RCC 7860 (cell line): Measurements from ENCODE around the gene KRTAP22-1.

Experiments used
- DNase-seq: peaks from one replicate; pipeline ENCODE4 v3.0.0-alpha.2; 2015; ENCODE audit warnings: low spot score
- FAIRE-seq: peaks from 2 replicates; lab custom pipeline; 2012; peaks lifted over from hg19 to GRCh38; lab: Jason Lieb, UNC

Gene KRTAP22-1

DNA sequence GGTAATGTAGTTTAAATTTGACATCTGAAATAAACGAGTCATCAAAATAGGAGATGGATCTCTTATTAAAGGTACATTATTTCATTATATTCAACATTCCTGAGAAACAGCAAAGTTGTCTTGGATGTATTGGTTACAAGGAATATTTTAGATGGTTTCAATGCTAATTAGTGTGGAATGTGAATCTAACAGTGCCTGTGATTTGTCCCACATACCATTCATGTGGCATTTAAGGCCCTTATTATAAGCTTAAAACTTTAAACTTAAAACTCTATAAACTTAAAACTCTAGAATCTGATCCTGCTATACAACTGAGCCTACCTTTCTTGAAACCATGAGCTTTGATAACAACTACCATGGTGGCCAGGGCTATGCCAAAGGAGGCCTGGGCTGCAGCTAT, at the start of gene KRTAP22-1:
KRTAP22-1 (plus strand) TSS at position 301 of the 400 bp plus-strand sequence.
- FAIRE-seq (no peak), DNase-seq (no peak)

DNA sequence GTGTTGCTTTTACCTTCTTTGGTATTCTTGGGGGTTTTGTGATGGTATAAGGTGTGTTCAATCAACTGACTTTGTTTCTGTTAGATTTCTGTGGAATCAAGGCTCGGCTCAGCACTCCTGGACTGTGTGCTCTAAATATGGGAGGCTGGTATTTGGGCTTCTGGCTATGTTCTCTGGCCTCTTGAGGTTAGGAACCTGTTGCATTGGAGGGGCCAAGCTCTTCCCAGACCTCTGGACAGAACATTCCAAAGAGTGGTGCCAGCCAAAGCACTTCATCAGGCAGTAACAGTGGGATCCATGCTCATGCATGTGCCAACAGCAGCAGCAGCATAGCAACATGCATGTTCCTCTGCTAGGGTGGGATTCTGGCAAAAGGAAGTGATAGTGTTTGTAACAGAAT, 48.1 kb upstream of the KRTAP22-1 start:
- no peak for FAIRE-seq
- DNase-seq, result no peak

DNA sequence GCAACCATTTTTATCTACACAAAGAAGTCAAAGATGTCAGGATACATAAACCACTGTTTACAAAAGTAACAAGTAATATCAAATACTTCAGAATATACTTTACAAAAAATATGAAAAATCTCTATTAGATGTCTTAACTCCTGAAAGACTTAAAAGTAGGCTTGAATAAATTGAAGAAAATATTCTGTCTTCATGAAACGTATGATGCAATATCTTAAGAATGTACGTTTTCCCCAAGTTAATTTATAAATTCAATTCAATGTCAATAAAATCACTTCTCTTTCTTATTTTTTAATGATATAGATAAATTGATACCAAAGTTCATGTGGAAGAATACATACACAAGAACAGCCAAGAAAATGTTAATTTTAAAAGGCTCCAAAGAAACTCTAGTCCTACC, 45.8 kb upstream of the KRTAP22-1 start:
- DNase-seq, result no peak
- no peak for FAIRE-seq

DNA sequence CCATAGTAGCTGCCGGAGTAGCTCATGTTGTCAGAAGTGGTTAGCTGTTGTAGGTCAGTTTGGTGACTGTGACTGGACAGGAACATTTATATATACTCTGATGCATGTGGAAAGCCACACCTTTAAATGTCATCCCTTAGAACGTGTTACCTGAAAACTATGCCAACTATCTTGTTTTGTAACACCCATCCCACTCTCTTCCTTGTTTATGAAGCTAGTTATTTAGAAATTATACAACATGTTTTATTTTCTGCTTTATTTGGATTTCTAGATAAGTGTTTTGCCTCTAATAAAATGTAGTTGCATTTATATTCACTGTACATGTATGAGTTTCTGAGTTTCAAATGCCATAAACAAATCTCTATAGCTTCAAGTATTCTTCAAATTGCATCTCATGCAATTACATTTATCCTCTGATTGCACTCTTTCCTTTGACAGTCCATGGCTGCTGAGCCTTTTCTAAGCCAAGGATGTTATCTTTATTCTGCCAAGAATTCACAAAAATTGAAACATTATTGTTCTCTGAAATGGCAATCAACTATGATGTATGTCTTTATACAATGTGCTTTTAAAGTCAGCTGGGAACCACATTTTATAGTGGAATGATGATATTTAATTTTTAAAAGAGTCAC, 39.5 kb upstream of the KRTAP22-1 start, which contains the start of gene KRTAP19-7:
KRTAP19-7 (minus strand) TSS at position 51 of the 632 bp plus-strand sequence; CDS start at position 26, 25 bp downstream.
- DNase-seq, result no peak
- FAIRE-seq, result no peak

DNA sequence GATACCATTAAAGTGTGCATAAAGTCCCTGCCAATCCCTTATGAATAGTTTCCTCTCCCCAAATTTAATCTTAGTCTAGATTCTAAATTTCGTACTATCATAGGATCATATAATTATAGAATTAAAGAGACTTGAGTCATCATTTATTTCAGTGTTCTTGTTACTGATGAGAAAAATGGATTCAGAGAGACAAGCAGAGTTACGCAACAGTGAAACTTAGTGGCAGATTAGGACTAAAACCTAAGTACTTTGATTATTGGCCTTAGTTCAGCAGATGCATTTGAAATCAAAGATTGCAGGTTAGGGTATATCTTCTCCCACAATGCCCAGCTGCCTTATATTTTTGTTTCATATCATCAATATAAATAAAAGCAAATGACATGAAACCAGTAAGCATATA, 38.9 kb upstream of the KRTAP22-1 start:
- FAIRE-seq, result no peak

DNA sequence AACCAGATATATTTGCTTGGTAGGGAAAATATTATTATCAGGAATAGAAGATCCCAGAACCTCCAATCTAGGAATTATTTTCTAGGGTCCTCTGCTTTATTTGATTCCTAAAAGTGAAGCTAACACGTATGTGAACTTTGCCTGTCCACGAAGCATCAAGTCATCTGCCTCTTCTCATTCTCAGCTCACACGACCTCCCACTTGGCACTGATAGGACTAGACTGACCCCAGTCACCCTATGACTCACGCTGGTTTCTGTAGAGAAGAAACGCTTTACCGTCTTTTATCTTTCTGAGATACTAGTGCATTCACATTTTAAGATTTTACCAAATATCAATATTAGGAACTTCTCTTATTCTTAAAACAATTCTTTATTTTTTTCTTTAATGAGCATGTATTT, 37.8 kb upstream of the KRTAP22-1 start:
- no peak for FAIRE-seq
- DNase-seq, result no peak

More for the DNA sequence above, 38.9 kb upstream of the KRTAP22-1 start:
- no peak for DNase-seq

DNA sequence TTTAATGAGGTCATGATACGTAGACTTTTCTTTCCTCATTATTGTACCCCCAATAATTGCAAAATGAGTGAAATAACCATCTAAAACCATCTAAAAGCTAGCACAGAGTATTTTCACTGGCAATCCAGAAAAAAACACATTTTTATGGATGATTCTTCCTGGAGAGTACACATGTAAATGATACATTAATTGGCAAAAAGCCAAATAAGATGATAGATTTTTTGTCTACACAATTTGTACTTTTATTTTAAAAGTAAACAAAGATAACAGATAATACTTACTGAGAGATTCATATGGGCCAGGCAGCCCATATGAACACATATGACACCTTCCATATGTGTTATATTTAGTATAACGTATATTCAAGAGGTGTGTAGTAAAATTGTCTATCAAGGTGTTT, 37.3 kb upstream of the KRTAP22-1 start:
- FAIRE-seq (no peak), DNase-seq (no peak)

DNA sequence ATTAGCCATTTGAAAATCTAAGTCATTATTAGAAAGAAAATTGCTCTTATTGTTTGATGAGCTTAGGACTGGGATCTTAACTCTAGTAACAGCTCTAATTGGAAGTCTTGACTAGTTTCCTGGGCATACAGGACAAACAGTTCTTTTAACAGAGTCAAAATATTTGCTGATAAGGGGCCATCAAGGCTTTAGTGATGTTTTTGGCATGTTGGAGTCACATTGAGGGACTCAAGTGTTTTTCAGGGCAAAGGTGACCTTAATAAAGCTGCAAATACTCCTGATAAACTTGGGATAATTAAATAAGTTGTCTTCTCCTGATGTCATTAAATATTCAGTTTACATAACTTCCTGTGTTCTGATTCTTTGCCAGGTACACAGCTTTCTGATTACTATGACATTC, 33.3 kb upstream of the KRTAP22-1 start:
- FAIRE-seq, result no peak

DNA sequence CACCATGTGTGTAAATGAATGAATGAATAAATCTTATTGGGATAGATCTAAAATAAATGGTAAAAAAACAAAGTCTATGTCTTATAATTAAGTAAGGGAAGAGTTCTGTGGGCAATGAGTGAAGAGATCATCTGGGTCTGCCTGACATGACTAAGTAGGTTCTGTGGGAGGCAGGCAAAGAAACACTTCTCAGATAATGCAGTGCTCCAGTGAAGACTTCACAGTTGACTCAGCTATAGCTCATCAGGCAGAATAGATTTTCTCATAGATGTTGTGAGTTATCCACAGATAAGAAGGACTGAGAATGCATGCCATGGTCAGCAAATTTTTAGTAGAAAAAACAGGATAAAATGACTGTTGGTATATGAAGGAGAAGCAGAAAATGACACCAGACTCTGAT, 23.1 kb upstream of the KRTAP22-1 start:
- no peak for FAIRE-seq

More for the DNA sequence above, 33.3 kb upstream of the KRTAP22-1 start:
- DNase-seq, result no peak

DNA sequence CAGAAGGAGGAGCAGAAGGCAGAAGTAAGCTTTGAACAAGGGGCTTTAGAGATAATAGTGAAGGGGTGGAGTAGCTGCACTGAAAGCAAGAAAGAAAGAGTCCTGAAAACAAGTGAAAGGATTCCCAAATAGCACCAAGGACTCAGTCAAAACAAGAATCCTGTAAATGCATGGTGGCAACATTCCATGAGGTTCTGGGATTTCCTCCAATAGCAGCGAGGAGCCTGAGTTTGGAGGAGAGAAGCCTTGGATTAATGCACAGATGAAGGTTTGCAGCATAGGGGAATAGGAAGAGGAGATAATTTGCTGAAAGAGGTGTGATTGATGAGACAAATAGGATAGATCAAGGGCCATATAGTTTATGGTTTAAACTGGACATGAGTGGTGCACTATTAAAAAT, 21.5 kb upstream of the KRTAP22-1 start:
- no peak for FAIRE-seq

More for the DNA sequence above, 23.1 kb upstream of the KRTAP22-1 start:
- no peak for DNase-seq

DNA sequence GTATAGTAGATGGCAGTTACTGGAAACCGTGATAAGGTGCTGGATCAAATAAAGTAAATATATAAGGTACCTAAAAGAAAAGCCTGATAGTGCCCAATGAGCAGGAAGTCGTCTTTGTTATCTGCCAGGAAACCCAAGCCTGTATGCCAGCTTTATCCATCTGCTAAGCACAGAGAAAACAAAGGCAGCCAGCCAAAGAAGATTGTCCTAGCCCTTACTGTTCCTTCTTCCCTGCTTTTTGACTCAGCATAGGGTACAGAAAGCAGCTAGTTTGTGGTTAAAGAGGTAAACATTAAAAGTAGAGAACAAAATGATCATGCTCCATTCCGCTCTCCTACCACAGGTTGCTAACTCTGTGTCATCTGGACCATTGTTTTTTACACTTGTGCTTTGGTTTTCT, 20.8 kb upstream of the KRTAP22-1 start:
- FAIRE-seq (no peak), DNase-seq (no peak)

More for the DNA sequence above, 21.5 kb upstream of the KRTAP22-1 start:
- no peak for DNase-seq

DNA sequence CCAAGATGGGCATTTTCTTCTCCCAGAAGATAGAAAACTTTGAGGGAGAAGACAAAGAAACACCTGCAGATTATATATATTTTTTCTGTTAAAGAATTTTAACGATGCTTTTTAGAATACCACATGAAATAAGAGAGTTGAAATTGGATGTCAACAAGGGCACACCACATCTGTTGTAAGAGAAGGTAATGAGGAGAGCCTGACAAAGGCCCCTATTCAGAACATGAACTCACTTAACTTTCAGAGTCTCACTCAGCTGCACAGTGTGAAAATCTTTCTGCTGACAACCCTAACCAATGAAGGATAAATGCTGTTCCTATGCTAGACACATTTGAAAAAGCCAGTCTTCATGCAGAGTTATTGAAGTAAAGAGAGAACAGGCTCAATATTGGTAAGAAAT, 18.0 kb upstream of the KRTAP22-1 start:
- DNase-seq (no peak), FAIRE-seq (no peak)

DNA sequence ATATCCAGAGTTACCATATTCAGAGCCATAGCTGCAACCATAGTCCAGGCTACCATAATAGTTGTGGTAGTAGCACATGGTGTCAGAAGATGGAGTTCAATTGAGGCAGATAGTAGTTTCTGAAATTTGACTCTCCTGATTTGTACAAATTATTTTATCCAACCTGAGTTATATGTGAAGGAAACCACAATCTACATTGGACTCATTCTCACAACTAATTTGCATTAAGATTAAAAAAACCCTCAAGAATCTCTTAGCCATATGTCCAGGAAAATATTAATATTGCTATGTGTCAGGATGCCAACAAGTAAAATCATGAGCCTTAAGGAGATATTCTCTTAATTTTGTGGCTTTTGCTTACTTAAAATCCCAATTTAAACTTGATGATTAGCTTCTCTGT, 10.6 kb upstream of the KRTAP22-1 start, which contains the start of gene KRTAP22-2:
KRTAP22-2 (minus strand) TSS at position 101 of the 400 bp plus-strand sequence.
- DNase-seq (no peak), FAIRE-seq (no peak)

DNA sequence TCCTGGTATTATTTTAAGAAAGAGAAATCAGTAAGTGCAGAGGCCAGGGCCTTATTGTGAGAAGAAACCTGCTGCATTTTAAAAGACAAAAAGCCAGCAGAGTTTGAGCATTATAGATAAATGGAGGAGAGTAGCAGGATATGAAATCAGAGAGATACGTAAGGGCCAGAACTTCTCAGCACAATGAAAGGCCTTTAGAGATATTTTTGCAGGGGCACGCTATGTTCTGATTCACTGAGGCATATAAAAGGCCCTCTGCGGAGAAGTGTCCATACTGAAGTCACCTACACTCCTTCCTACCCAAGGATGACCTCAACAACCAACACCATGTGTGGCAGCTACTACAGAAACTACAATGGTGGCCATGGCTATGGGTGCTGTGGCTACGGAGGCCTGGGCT, 8.7 kb upstream of the KRTAP22-1 start, which contains the start of gene KRTAP6-3:
KRTAP6-3 (plus strand) TSS at position 301 of the 400 bp plus-strand sequence; CDS start at position 307, 6 bp downstream.
- no peak for DNase-seq
- FAIRE-seq, result no peak

DNA sequence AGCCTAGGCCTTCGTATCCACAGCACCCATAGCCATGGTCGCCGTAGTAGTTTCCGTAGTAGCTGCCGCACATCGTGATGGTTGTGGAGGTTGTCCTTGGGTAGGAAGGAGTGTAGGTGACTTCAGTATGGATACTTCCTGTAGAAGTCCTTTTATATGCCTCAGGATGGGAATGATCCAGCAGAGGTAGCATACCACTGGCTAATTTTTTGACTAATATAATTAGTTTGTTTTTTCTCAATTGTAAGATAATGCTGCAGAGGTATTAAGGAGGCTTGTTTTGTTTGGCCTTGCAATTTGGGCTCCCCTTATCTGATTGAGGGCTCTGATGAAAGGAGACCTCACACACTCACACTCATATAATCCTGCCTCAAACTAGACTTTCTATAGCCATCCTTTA, 2.1 kb upstream of the KRTAP22-1 start, which contains the start of gene KRTAP6-2:
KRTAP6-2 (minus strand) TSS at position 101 of the 400 bp plus-strand sequence; CDS start at position 73, 28 bp downstream.
- DNase-seq (no peak), FAIRE-seq (no peak)

DNA sequence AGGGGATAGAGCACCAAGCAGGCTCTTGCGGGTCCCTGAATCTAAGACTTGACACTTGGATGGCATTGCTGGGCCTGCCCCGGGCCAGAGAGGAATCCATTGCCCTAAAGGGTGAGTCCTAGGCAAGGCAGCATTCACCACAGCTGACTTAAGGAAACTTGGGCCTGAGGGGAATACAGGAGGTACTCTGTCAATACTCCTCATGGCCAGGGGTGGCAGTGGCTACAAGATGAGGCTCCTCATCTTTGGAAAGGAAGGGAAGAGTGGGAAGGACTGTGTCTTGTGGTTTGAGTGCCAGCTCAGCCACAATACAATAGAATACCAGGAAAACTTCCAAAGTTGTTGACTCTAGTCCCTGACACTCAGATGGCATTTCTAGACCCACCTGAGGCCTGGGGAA, 5.1 kb downstream of the KRTAP22-1 start:
- FAIRE-seq (no peak), DNase-seq (no peak)

DNA sequence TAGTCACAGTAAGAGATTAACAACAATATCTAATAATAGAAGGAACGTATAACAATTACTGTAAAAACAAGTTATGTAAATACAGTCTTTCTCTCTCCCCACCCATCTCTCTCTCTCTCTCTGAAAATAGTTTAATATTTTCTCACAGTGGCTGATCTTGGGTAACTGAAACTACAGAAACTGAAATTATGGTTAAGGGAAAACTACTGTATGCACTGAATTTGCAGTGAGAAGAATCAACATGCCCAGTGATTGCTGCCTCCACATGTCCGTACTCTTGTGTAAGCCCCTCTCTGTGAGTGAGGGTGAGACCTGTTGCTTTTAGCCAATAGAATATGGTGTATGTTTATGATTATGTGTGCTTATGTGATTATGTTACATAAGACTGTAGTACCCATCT, 11.2 kb downstream of the KRTAP22-1 start:
- FAIRE-seq (no peak), DNase-seq (no peak)

DNA sequence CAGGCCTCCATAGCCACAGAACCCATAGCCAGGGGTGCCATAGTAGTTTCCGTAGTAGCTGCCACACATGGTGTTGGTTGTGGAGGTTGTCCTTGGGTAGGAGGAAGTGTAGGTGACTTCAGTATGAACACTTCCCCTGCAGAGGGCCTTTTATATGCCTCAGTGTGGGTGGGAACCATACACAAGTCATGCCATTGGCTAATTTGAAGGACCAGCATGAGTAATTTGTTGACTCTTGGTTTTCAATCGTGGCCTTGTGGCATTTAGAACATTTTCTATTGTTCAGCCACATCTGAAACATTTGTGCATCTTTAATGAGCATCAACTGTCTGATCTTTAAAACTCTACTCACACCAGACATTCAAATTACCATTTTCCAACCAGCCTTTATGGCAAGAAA, 12.9 kb downstream of the KRTAP22-1 start, which contains the start of gene KRTAP6-1:
KRTAP6-1 (minus strand) TSS at position 95 of the 400 bp plus-strand sequence; CDS start at position 69, 26 bp downstream.
- FAIRE-seq (no peak), DNase-seq (no peak)

DNA sequence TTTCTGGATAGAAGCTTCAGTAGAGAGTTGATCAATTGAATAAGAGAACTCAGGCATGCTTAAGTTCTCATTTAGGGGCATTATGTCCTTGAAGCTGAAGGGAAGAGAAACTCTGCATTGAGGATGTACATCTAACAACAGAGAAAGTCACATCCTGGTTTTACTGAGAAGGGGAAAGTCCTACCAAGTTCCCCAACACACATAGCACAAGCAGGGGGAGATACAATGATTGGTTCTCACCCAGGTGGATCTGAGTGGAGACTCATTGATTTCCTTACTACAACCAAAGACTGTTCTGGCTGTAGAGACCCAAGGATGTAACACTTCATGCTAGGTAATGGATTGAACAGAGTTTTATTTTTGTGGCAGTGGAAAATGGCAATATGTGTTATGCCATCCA, 14.3 kb downstream of the KRTAP22-1 start:
- FAIRE-seq (no peak), DNase-seq (no peak)

DNA sequence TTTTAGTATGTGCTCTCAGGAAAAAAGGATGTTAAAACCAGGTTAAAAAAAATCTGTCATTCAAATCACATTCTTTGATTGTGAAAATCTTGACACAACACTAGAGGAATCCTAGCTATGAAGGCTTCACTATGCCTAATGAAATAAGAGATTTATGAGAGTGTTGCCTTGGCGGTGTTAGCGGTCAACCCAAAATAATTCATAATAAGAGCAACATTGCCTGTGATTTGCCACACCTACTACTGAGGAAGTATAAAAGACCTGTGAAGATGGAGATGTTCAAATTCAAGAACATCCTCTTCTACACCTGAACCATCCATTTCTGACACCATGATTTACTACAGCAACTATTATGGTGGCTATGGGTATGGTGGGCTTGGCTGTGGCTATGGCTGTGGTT, 15.2 kb downstream of the KRTAP22-1 start, which contains the start of gene KRTAP20-1:
KRTAP20-1 (plus strand) TSS at position 301 of the 400 bp plus-strand sequence; CDS start at position 331, 30 bp downstream.
- no peak for FAIRE-seq

DNA sequence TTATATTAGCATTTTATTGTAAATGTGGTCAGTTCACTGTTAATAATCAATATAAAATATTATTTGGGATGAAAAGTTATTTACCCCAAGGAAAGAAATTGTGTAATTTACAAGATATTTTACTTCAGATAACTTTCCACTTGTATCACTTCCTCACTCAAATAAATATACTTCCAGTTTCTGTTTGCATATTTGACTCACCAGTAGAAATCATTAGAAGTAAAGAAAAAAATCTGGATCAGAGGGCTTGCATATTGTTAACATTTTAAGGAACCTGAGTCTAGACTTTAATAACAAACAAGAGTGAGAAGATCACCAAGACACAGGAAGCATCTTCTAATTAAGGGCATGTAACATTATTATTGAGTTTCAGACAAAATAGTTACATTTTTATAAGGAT, 19.2 kb downstream of the KRTAP22-1 start:
- DNase-seq, result no peak

More for the DNA sequence above, 15.2 kb downstream of the KRTAP22-1 start, which contains the start of gene KRTAP20-1:
- DNase-seq, result no peak

DNA sequence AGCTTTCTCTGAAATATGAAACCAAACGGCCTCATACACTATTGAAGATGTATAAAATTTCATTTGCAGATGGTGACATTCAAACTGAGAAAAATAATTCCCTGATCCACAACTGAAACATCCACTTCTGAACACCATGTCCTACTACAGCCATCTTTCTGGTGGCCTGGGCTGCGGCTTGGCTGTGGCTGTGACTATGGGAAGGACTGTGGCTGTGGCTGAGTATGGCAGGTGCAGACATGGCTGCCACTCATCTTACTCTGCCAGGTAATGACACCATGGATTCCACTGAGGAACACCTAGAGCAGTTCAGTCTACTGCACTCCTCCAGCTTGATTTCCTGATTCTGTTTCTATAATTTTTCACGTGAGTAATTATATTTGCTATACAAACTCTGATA, 19.6 kb downstream of the KRTAP22-1 start, which contains the start of gene KRTAP20-4:
KRTAP20-4 (plus strand) TSS at position 106 of the 400 bp plus-strand sequence.
- DNase-seq (no peak), FAIRE-seq (no peak)

More for the DNA sequence above, 19.2 kb downstream of the KRTAP22-1 start:
- FAIRE-seq, result no peak
